Mesenchymal stem cell (in vitro differentiated cells and primary cell): ENCODE results near the gene ATXN7.
A peak's percentile ranks its signal among the peaks of the same experiment; 100 is the strongest.

Experiments
- DNase-seq: peaks from one replicate; pipeline ENCODE4 v3.0.0-alpha.2; 2013
- H2AFZ ChIP-seq: one replicate; pipeline ENCODE4 v1.6.1; 2013; ENCODE audit warnings: low read depth, mild to moderate bottlenecking, control low read depth, inconsistent platforms, low read length, moderate library complexity
- H2AK5ac ChIP-seq: 2 replicates; pipeline ENCODE4 v1.6.1; 2013; ENCODE audit warnings: low read length, moderate library complexity, mild to moderate bottlenecking, inconsistent platforms; ENCODE audit not compliant: severe bottlenecking
- H2BK120ac ChIP-seq: one replicate; pipeline ENCODE4 v1.6.1; 2013; ENCODE audit warnings: low read depth, mild to moderate bottlenecking, inconsistent platforms, low read length, moderate library complexity
- H2BK12ac ChIP-seq, 2 experiments: one replicate each; pipeline ENCODE4 v1.6.1; 2013; ENCODE audit warnings: inconsistent platforms in 2 of 2, low read length in 2 of 2, mild to moderate bottlenecking in 2 of 2, moderate library complexity in 2 of 2, control low read depth in 1 of 2
- H2BK15ac ChIP-seq: one replicate; pipeline ENCODE4 v1.6.1; 2013; ENCODE audit warnings: mild to moderate bottlenecking, low read depth, inconsistent platforms; ENCODE audit not compliant: poor library complexity, severe bottlenecking
- H2BK5ac ChIP-seq: 2 replicates; pipeline ENCODE4 v1.6.1; 2013; ENCODE audit warnings: low read depth, mild to moderate bottlenecking, low read length, control low read depth, inconsistent platforms; ENCODE audit not compliant: poor library complexity, severe bottlenecking
- H3K14ac ChIP-seq, 2 experiments: one replicate each; pipeline ENCODE4 v1.6.1; 2013; ENCODE audit warnings: inconsistent platforms in 2 of 2, low read length in 2 of 2, control low read depth in 1 of 2, mild to moderate bottlenecking in 1 of 2, moderate library complexity in 1 of 2
- H3K18ac ChIP-seq, 2 experiments: one replicate each; pipeline ENCODE4 v1.6.1; 2013; ENCODE audit warnings: inconsistent platforms in 2 of 2, low read length in 2 of 2, control low read depth in 1 of 2, low read depth in 1 of 2, mild to moderate bottlenecking in 1 of 2
- H3K23ac ChIP-seq, 2 experiments: one replicate each; pipeline ENCODE4 v1.6.1; 2013; ENCODE audit warnings: inconsistent platforms in 2 of 2, low read length in 2 of 2, mild to moderate bottlenecking in 2 of 2, moderate library complexity in 2 of 2, control low read depth in 1 of 2
- H3K27ac ChIP-seq: 2 replicates; pipeline ENCODE4 v1.5.1; 2013; ENCODE audit warnings: mild to moderate bottlenecking, moderate library complexity, low read length, control low read depth, inconsistent platforms; ENCODE audit not compliant: poor library complexity, severe bottlenecking
- H3K27me3 ChIP-seq, 2 experiments: 2 replicates each; pipeline versions ENCODE4 v1.6.1 to v1.7.0; 2013; ENCODE audit warnings: low read length in 2 of 2, mild to moderate bottlenecking in 2 of 2, moderate library complexity in 2 of 2, control low read depth in 1 of 2, inconsistent platforms in 1 of 2; ENCODE audit not compliant: control insufficient read depth in 1 of 2, insufficient read depth in 1 of 2
- H3K36me3 ChIP-seq, 2 experiments: 2 replicates each; pipeline versions ENCODE4 v1.6.1 to v1.7.0; 2013; ENCODE audit warnings: low read length in 2 of 2, control low read depth in 1 of 2, inconsistent platforms in 1 of 2, low read depth in 1 of 2, mild to moderate bottlenecking in 1 of 2; ENCODE audit not compliant: insufficient read depth in 2 of 2, control insufficient read depth in 1 of 2
- H3K4ac ChIP-seq, 2 experiments: one replicate each; pipeline ENCODE4 v1.6.1; 2013; ENCODE audit warnings: inconsistent platforms in 2 of 2, low read length in 2 of 2, mild to moderate bottlenecking in 2 of 2, moderate library complexity in 2 of 2, control low read depth in 1 of 2, low read depth in 1 of 2
- H3K4me1 ChIP-seq: 2 replicates; pipeline ENCODE4 v1.6.1; 2013; ENCODE audit warnings: low read depth, low read length, control low read depth; ENCODE audit not compliant: control insufficient read depth, insufficient read depth
- H3K4me2 ChIP-seq: 2 replicates; pipeline ENCODE4 v1.6.1; 2013; ENCODE audit warnings: low read length, mild to moderate bottlenecking, inconsistent platforms; ENCODE audit not compliant: poor library complexity, severe bottlenecking
- H3K4me3 ChIP-seq, 2 experiments: 2 replicates each; pipeline versions ENCODE4 v1.5.1 to v1.7.0; 2013; ENCODE audit warnings: low read length in 2 of 2, mild to moderate bottlenecking in 2 of 2, control low read depth in 1 of 2, low read depth in 1 of 2; ENCODE audit not compliant: insufficient read depth in 1 of 2
- H3K79me1 ChIP-seq: replicated peaks from 2 replicates; pipeline ENCODE4 v1.6.1; 2013; ENCODE audit warnings: mild to moderate bottlenecking, control low read depth, low read length, inconsistent platforms; ENCODE audit not compliant: poor library complexity, severe bottlenecking
- H3K9ac ChIP-seq: 2 replicates; pipeline ENCODE4 v1.7.0; 2013; ENCODE audit warnings: mild to moderate bottlenecking, low read length, moderate library complexity
- H3K9me3 ChIP-seq: 2 replicates; pipeline ENCODE4 v1.7.0; 2013; ENCODE audit warnings: mild to moderate bottlenecking, low read length; ENCODE audit not compliant: control insufficient read depth
- H4K8ac ChIP-seq: one replicate; pipeline ENCODE4 v1.6.1; 2013; ENCODE audit warnings: inconsistent platforms, mild to moderate bottlenecking, low read length, moderate library complexity
- H4K91ac ChIP-seq: one replicate; pipeline ENCODE4 v1.6.1; 2013; ENCODE audit warnings: mild to moderate bottlenecking, low read length, inconsistent platforms
- WGBS: methylation state at CpG from one replicate; pipeline ENCODE4 v1.1.7; 2013; ENCODE audit warnings: mixed read lengths; 5-methylcytosine and 5-hydroxymethylcytosine counted together

The ATXN7 gene

GRCh38 chr3:63936925-63937324, 73.3 kb downstream of the ATXN7 start:
- Histone ChIP-seq H3K27me3 (no peaks in the 10 kb centered on the region), H3K14ac (no peak overlapping the region), H3K18ac (no peak overlapping the region), H3K23ac (no peak overlapping the region), H4K91ac (no peak overlapping the region), H3K36me3 (peaks cover 2 to 24% of the 10 kb centered on the region in 2 experiments), H3K9ac (no peak overlapping the region), H2BK120ac (no peak overlapping the region), H3K27ac (no peak overlapping the region), H2AFZ (no peak overlapping the region), H2AK5ac (no peak overlapping the region), H3K9me3 (no peaks in the 10 kb centered on the region), H3K4me2 (no peak overlapping the region), H3K4me1 (no peaks in the 10 kb centered on the region), H2BK15ac (no peak overlapping the region), H2BK5ac (no peak overlapping the region), H2BK12ac (no peak overlapping the region), H3K4me3 (no peak overlapping the region), H4K8ac (no peak overlapping the region), H3K79me1 (peaks cover 24% of the 10 kb centered on the region), H3K4ac (no peak overlapping the region)
- DNase-seq = no peak
- WGBS = 83% methylated on average over 4 of the region's 4 CpGs

- Histone ChIP-seq H3K4me2 (no peak overlapping the region), H2AK5ac (no peak overlapping the region), H3K9me3 (no peaks in the 10 kb centered on the region), H2AFZ (no peak overlapping the region), H4K8ac (no peak overlapping the region), H2BK12ac (no peak overlapping the region), H3K36me3 (peaks cover 2 to 33% of the 10 kb centered on the region in 2 experiments), H2BK120ac (no peak overlapping the region), H3K4me3 (no peak overlapping the region), H3K18ac (no peak overlapping the region), H3K27me3 (no peaks in the 10 kb centered on the region), H3K14ac (no peak overlapping the region), H3K27ac (no peak overlapping the region), H3K23ac (no peak overlapping the region), H2BK5ac (no peak overlapping the region), H4K91ac (no peak overlapping the region), H3K4ac (no peak overlapping the region), H2BK15ac (no peak overlapping the region), H3K4me1 (no peaks in the 10 kb centered on the region), H3K9ac (no peak overlapping the region), H3K79me1 (peaks cover 24% of the 10 kb centered on the region)
- WGBS = 80% methylated on average over 5 of the region's 6 CpGs
- no peak for DNase-seq
These were observed 74.3 kb downstream of the ATXN7 start for GRCh38 chr3:63937661-63938651.

DNA sequence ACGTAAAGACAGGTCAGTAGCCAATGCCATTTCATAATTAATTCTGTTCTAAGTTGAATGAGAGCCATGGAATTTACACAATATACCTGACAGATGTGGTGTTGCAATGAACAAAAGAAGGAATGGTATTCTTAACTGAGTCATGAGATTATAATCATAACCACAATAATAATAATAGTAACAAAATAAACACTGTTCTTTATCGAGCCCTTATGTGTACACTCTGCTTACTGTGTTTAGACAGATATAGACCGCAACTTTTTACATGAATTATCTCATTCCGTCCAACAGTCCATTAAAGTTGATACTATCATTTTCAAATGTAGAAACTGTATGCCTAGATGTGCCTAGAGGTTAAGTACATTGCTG, 76.7 kb downstream of the ATXN7 start:
- H3K4me3 ChIP-seq = no peak overlapping the region
- H3K14ac ChIP-seq = no peak overlapping the region
- no peak overlapping the region for H2BK5ac ChIP-seq
- no peak overlapping the region for H3K9ac ChIP-seq
- H3K36me3 ChIP-seq = peaks cover 3 to 51% of the 10 kb centered on the region in 2 experiments
- H2BK12ac ChIP-seq = no peak overlapping the region
- no peak overlapping the region for H3K18ac ChIP-seq
- no peak overlapping the region for H2BK120ac ChIP-seq
- peak; percentile 34 for DNase-seq
- 100% methylated on average over 2 of the region's 4 CpGs for WGBS
- no peak overlapping the region for H3K4me2 ChIP-seq
- H2AFZ ChIP-seq = no peak overlapping the region
- H3K4ac ChIP-seq = no peak overlapping the region
- no peak overlapping the region for H4K91ac ChIP-seq
- H3K4me1 ChIP-seq = no peaks in the 10 kb centered on the region
- H3K9me3 ChIP-seq = no peaks in the 10 kb centered on the region
- no peak overlapping the region for H2AK5ac ChIP-seq
- peaks cover 31% of the 10 kb centered on the region for H3K79me1 ChIP-seq
- no peaks in the 10 kb centered on the region for H3K27me3 ChIP-seq
- H3K23ac ChIP-seq = no peak overlapping the region
- no peak overlapping the region for H2BK15ac ChIP-seq
- no peak overlapping the region for H4K8ac ChIP-seq
- no peak overlapping the region for H3K27ac ChIP-seq

DNA sequence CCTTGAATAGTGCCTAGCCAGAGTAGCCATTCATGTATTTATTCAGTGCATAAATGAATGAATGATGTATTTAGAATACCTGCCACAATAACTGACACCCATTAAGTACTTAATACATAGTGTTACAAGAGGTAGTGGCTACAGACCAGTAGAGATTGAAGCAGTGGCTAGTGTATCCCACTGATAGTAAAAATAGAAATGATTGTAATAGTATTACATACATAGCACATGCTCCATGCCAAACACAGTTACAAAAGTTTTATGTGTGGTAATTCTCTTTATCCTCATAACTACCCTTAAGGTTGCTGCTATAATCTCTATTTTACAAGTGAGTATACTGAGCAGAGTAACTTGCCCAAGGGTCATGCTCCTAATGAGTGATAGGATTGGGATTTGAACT, 78.9 kb downstream of the ATXN7 start:
- H4K91ac ChIP-seq = no peak overlapping the region
- no peak overlapping the region for H2BK5ac ChIP-seq
- no peak overlapping the region for H3K4ac ChIP-seq
- no peak overlapping the region for H3K27ac ChIP-seq
- no peak overlapping the region for H2BK12ac ChIP-seq
- H4K8ac ChIP-seq = no peak overlapping the region
- H3K79me1 ChIP-seq = peaks cover 45% of the 10 kb centered on the region
- no peak for DNase-seq
- no peaks in the 10 kb centered on the region for H3K27me3 ChIP-seq
- H3K9ac ChIP-seq = no peak overlapping the region
- no peak overlapping the region for H3K4me3 ChIP-seq
- no peak overlapping the region for H2AK5ac ChIP-seq
- no peak overlapping the region for H3K14ac ChIP-seq
- no peak overlapping the region for H2BK120ac ChIP-seq
- no peak overlapping the region for H2BK15ac ChIP-seq
- H2AFZ ChIP-seq = no peak overlapping the region
- H3K4me1 ChIP-seq = peaks cover 3% of the 10 kb centered on the region
- H3K4me2 ChIP-seq = no peak overlapping the region
- no peak overlapping the region for H3K23ac ChIP-seq
- H3K36me3 ChIP-seq = peaks cover 7 to 40% of the 10 kb centered on the region in 2 experiments
- H3K9me3 ChIP-seq = no peaks in the 10 kb centered on the region
- no peak overlapping the region for H3K18ac ChIP-seq
